Type B pancreatic cell (in vitro differentiated cells): ENCODE measurements around the gene EIF4E3. TPM values are rescaled to one million over a fixed set of nuclear protein-coding genes. Genes with fewer than 3 reads are reported as not detected.

Experiments
- DNase-seq: peaks from one replicate; pipeline ENCODE4 v3.0.0; 2021; ENCODE audit warnings: mixed read lengths; ENCODE audit not compliant: unreplicated experiment; ENCODE audit errors: extremely low spot score
- H3K27ac Mint-ChIP-seq: 2 replicates; pipeline ENCODE4 v1.8.0; 2021; ENCODE audit warnings: mild to moderate bottlenecking, mixed read lengths
- H3K27me3 Mint-ChIP-seq: 2 replicates; pipeline ENCODE4 v1.8.0; 2021; ENCODE audit warnings: mixed read lengths
- H3K36me3 Mint-ChIP-seq: 2 replicates; pipeline ENCODE4 v1.8.0; 2021; ENCODE audit warnings: mixed read lengths
- H3K4me1 Mint-ChIP-seq: one replicate; pipeline ENCODE4 v1.8.0; 2021; ENCODE audit warnings: mixed read lengths; ENCODE audit not compliant: unreplicated experiment
- H3K4me3 Mint-ChIP-seq: 2 replicates; pipeline ENCODE4 v1.8.0; 2021; ENCODE audit warnings: mild to moderate bottlenecking, mixed read lengths
- H3K9me3 Mint-ChIP-seq: 2 replicates; pipeline ENCODE4 v1.8.0; 2021; ENCODE audit warnings: mixed read lengths
- CTCF ChIP-seq: fragments of 200-600 bp; sonication (generic); conservative IDR thresholded peaks from 2 replicates; pipeline ENCODE4 v1.5.0; 2021; ENCODE audit warnings: antibody characterized with exemption, mild to moderate bottlenecking
- total RNA-seq: library from RNA; stranded (reverse); gene quantifications from 2 replicates; pipeline ENCODE4 v1.2.1, GENCODE V29; 2021; ENCODE audit warnings: low replicate concordance

Gene EIF4E3
- total RNA-seq, 1 donor from 2014 or later: 16.2 TPM

- peaks cover 4% of the 10 kb centered on the region for H3K36me3 Mint-ChIP-seq
- no peak for DNase-seq
- H3K27ac Mint-ChIP-seq: no peak overlapping the region
- no peaks in the 10 kb centered on the region for H3K9me3 Mint-ChIP-seq
- H3K4me1 Mint-ChIP-seq: peaks cover 9% of the 10 kb centered on the region
- no peak for TF ChIP-seq CTCF
- peaks cover 74% of the 10 kb centered on the region for H3K27me3 Mint-ChIP-seq
- no peak overlapping the region for H3K4me3 Mint-ChIP-seq
Measured at GRCh38 chr3:71759401-71759800, 34.2 kb upstream of the EIF4E3 start.

GRCh38 chr3:71758091-71758490 lies 32.9 kb upstream of the EIF4E3 start:
- peaks cover 69% of the 10 kb centered on the region for H3K27me3 Mint-ChIP-seq
- H3K4me1 Mint-ChIP-seq: peaks cover 9% of the 10 kb centered on the region
- no peak overlapping the region for H3K4me3 Mint-ChIP-seq
- H3K36me3 Mint-ChIP-seq: peaks cover 4% of the 10 kb centered on the region
- no peak overlapping the region for H3K27ac Mint-ChIP-seq
- no peak for DNase-seq
- no peaks in the 10 kb centered on the region for H3K9me3 Mint-ChIP-seq
- no peak for TF ChIP-seq CTCF

DNA sequence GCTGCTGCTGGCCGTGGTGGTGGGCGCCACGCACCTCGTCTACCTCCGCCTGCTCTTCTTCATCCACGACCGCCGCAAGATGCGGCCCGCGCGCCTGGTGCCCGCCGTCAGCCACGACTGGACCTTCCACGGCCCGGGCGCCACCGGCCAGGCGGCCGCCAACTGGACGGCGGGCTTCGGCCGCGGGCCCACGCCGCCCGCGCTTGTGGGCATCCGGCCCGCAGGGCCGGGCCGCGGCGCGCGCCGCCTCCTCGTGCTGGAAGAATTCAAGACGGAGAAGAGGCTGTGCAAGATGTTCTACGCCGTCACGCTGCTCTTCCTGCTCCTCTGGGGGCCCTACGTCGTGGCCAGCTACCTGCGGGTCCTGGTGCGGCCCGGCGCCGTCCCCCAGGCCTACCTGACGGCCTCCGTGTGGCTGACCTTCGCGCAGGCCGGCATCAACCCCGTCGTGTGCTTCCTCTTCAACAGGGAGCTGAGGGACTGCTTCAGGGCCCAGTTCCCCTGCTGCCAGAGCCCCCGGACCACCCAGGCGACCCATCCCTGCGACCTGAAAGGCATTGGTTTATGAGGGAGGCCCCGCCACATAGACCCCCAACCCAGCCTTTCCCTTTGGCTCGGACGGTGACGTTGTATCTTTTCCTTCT lies 29.5 kb upstream of the EIF4E3 start:
- H3K9me3 Mint-ChIP-seq: no peaks in the 10 kb centered on the region
- no peak for TF ChIP-seq CTCF
- peak overlapping the region; percentile 84 for H3K27ac Mint-ChIP-seq
- peak overlapping the region; percentile 87 for H3K4me3 Mint-ChIP-seq
- peaks cover 71% of the 10 kb centered on the region for H3K27me3 Mint-ChIP-seq
- no peak for DNase-seq
- peaks cover 4% of the 10 kb centered on the region for H3K36me3 Mint-ChIP-seq
- H3K4me1 Mint-ChIP-seq: peaks cover 9% of the 10 kb centered on the region

DNA sequence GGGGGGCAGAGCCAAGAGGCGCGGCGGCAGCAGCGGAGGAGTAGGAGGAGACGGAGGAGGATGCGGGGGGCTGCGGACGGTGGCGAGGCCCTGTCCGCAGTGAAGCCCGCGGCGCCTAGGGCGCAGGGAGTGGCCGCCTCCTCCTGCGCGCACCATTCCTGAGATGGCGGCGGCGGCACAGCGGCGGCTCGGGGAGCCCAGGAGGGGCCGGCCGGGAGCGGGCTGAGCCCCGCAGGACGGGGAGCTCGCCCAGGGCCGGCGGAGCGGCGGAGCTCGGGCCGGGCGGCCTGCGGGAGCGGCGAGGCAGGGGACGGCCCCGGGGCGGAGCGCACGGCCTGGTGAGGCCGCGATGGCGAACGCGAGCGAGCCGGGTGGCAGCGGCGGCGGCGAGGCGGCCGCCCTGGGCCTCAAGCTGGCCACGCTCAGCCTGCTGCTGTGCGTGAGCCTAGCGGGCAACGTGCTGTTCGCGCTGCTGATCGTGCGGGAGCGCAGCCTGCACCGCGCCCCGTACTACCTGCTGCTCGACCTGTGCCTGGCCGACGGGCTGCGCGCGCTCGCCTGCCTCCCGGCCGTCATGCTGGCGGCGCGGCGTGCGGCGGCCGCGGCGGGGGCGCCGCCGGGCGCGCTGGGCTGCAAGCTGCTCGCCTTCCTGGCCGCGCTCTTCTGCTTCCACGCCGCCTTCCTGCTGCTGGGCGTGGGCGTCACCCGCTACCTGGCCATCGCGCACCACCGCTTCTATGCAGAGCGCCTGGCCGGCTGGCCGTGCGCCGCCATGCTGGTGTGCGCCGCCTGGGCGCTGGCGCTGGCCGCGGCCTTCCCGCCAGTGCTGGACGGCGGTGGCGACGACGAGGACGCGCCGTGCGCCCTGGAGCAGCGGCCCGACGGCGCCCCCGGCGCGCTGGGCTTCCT lies 28.8 kb upstream of the EIF4E3 start, which contains the start of gene GPR27:
Gene GPR27, plus strand, starts transcription at position 155 of the 909 bp plus-strand sequence. Its CDS starts 195 bp downstream, at position 350.
- peaks cover 64% of the 10 kb centered on the region for H3K27me3 Mint-ChIP-seq

More for the DNA sequence above, 28.8 kb upstream of the EIF4E3 start, which contains the start of gene GPR27:
- DNase-seq: peak; percentile 74
- Mint-ChIP-seq H3K27ac (peak within 1 kb of the TSS; percentile 15), H3K4me1 (peaks cover 9% of the 10 kb centered on the region), H3K4me3 (peak within 1 kb of the TSS; percentile 87), H3K36me3 (peaks cover 4% of the 10 kb centered on the region), H3K9me3 (no peaks in the 10 kb centered on the region)
- no peak for TF ChIP-seq CTCF
